ENCODE data around the gene ADAP2.
"Not testable (repeated sequence)": the region's sequence is repeated elsewhere in the genome, so short reads cannot be mapped to it uniquely, and the experiment has no call there.

ADAP2 gene

DNA sequence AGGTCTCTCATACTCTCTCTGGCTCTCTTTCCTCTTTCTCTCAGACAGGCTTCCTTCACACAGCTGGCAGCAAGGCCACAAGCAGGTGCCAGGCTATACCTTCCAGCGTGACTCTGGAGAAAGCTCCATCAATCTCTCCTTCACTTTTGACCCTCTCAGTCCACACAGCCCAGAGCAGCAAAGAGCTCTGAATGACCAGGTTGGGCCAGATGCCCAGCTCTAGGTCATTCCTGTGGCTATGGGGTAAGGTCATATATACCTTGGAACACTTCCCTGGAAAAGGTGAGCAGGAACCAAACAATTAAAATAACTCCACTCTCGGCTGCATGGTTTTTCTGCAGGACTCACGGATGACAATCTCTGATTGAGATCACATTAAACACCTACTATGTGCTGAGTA, 8.8 kb downstream of the ADAP2 start:
- no peak for DNase-seq

DNA sequence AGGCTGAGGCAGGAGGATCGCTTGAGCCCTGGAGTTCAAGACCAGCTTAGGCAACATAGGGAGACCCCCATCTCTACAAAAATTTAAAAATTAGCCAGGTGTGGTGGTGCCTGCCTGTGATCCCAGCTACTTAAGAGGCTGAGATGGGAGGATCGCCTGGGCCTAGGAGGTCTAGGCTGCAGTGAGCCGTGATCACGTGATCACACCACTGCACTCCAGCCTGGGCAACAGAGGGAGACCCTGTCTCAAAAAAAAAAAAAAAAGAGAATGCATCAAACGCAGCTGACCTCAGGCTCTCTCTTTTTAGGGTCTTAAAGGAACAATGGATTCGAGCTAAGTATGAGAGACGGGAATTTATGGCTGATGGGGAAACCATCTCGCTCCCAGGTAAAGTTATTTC, 9.8 kb downstream of the ADAP2 start:
- DNase-seq, result not testable (repeated sequence)

DNA sequence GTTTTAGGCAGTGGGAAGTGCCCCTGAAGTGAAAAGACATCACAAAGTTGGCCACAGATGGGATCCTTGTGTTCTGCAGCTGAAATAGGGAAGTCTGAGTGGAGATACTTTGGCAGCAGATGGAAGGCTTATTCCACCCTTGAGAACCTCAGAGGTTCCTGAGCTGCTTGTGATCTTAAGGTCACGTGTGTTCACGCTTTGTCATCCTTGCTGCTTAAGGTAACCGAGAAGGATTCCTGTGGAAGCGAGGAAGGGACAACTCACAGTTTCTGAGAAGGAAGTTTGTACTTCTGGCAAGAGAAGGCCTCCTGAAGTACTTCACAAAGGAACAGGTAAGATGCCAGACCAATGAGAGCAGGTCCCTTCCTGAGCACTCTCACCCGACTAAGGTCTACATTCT, 12.2 kb downstream of the ADAP2 start:
- no peak for DNase-seq

DNA sequence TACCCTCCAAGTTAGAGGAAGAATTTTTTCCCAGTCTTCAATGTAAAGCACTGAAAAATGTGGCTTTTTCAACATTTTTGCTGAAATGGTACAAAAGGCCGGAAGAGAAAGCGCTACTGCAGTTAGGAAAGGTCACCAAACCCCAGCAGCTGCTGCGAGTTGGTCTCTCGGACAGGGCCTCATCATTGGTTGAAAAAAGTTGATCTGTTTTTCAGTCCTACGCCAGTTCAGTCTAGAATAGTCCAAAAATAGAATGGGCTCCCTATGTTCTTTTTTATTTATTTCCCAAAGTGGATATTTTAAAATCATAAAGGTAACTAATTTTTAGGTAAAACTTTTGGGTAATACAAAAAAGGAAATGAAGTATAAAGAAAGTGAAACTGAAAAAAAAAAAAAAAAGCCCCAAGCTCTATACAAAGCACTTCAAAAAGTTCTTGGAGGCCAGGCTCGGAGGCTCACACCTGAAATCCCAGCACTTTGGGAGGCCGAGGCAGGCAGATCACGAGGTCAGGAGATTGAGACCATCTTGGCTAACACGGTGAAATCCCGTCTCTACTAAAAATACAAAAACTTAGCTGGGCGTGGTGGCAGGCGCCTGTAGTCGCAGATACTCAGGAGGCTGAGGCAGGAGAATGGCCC, 17.4 kb downstream of the ADAP2 start:
- no peak for DNase-seq

DNA sequence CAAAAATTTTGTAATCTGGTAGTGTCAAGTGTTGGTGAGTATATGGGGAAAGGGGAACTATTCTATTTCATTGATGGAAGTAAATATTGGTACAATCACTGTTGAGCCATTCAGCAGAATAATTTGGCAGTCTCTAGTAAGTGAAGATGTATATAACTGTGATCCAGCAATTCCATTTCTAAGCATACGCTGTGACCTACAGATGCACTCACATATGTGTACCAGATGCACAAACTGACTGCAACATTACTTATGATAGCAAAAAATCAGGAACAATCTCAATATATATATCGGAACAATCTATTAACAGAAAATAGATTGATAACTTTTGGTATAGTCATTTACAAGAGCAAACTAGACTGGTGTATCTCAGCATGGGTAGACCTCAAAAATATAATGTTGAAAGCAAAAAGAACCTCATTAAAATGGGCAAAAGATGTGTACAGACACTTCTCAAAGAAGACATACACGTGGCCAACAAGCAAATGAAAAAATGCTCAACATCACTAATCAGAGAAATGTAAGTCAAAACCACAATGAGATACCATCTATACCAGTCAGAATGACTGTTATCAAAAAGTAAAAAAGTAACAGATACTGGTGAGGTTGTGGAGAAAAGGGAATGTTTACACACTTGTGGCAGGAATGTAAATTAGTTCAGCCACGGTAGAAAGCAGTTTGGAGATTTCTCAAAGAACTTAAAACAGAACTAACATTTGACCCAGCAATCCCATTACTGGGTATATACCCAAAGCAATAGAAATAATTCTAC, 20.7 kb downstream of the ADAP2 start:
- no peak for DNase-seq

DNA sequence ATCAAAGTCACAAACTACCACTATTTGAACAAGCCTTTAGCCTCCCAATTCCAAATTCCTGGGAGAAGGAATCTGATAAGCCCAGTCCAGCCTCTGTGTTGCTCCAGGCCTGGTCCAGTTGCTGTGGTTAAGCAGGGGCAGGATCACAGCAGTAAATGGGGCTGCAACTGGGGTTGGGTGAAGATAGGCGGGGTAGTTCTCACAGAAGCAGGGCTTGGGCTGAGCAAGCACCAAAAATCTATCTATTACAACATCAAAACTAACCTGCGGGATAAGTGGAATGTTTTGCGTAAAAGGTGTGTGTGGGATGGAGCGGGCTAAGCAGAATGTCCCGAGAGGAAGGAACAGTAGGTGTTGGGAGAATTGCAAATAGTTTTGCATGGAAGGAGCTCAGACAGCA, 26.1 kb downstream of the ADAP2 start:
- DNase-seq, result no peak

DNA sequence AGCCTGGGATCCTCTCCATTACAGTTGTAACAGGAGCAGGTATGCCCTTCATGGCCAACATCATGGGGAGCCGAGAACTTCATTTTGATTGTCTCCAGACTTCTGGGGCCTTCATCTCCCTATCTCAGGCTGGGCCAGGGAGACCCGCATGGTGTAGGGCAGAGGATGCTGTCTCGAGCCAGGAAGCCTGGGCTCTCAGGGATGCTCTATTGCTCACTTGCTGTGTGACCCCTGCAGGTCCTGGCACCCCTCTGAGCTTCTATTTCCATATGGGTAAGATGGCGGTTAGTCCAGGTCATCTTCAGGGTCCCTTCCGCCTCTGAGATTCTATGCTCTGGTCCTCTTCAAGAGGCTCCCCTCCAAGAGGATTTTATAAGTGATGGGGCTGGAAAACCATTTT, 28.4 kb downstream of the ADAP2 start:
- no peak for DNase-seq

DNA sequence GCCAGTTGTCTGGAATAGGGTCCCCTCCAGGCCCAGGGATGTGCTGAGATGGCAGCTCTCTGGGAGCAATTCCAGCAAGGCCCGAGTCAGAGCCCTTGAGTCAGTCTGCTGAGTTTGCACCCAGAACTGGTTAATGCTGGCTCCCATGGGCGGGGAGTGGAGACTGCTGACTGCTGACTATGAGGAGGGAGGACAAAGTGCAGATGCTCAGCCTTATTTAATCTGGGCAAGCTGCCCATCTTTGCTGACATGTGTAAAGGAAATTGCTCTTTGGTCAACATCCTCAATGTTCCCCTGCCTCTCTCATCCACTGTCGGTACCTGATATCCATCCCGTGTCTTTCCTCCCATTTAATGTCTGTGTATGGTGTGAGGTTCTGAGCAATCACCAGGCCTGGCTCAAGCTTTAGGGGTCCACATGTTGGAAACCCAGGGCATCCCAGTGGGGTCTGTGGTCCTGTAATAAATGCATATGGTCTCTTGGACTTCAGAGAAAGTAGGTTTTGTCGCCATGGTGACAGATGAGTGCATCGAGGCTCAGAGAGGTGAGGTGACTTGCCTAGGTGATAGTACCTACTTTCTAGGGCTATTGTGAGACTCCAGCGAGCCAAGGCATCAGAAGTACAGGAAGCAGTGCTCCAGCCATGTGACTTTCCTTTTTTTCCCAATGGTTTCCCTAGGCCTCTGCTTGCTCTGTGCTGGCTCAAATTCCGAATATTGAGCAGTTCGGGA, 29.1 kb downstream of the ADAP2 start:
- DNase-seq, result no peak

DNA sequence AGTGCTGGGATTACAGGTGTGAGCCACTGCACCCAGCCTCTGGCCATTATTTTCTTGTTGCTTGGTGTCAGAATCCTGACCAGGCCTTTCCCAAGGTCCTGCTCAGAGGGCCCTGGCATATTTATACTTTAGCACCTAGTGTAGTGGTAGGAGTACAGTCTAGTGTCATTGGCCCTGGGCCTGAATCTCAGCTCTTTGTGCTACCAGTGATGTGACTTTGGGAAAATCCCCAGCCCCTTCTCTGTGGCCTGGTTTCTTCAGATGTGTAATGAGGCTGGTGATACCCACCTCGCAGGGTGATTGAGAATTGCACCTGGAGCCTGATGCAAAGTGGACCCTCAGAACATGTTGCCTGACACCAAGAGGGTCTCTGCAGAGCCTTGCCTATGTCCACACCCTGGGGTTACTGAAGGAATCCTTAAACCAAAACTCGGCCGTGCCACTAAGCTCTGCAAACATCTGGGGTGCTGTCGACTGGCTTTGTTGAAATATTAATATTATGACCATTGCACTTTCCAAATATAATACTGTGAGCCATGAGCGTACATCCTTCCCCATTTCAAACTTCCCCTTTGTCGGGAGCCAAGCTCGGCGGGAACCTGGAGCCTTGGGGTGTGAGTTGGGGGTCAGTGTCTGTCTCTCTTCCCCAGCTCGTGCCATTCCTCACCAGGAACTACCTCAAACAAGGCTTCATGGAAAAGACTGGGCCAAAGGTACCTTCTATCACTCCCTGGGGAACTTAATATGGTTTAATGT, 31.1 kb downstream of the ADAP2 start:
- no peak for DNase-seq

DNA sequence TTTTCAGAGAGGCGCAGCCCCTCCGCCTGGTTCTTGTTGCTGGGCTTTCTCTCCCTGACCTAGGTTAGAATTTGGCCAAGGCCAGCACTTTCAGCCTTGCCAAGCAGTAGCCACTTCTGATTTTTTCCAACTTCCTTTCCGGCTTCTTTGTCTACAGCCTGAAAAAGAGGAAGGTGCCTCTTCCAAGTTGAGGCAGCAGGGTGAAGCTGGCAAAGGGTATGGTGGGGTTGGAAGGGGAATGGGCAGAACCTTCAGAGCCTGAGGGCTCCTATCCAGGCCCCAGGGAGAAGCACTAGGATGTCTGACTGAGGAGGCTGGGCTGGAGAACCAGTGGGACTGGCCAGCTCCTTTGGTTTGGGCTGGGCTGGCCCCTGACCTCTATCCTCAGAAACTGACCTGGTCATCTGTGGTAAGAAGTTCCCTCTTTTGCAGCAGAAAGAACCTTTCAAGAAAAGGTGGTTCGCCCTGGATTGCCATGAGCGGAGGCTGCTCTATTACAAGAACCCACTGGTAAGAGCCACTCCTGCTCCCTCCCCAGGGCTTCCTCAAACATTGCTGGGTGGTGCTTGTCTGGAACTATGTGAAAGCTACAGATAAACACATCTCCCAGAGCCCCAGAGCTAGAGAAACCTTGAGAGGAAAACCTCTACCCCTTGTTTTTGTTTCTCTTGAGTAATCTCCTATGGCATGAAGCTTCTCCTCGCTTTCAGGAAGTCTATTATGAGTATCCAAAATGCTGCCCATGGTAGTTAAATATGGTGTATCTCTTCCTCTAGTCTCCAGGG, 32.5 kb downstream of the ADAP2 start:
- DNase-seq, result no peak

DNA sequence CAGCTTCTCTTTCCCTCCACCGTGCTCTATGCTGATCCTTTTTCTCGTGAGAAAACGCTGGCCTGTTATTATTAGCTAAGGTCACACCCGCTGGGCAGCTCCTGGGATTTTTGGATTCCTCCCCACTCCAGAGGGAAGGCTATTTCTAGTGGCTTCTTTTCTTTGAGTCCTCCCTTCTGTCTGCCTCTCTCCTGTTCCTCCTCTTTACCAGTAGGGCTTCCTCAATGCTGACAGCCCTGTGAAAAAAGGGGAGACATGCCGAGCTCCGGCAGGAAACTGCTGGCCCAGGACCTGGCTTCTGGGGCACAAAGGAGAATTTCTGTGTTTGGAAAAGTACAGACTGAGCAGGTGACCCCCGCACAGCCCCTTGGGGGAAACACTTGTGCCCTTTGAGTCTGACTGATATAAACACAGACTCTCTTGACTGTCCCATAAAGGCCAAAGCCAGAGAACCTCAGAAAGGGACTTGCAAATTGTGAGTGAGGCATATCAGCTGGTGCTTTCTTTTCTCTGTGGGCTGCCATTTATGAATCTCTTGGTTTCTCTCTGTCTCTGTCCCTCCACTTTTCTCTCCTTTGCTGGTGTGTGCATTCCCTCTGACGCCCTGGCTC, 35.1 kb downstream of the ADAP2 start:
- no peak for DNase-seq

DNA sequence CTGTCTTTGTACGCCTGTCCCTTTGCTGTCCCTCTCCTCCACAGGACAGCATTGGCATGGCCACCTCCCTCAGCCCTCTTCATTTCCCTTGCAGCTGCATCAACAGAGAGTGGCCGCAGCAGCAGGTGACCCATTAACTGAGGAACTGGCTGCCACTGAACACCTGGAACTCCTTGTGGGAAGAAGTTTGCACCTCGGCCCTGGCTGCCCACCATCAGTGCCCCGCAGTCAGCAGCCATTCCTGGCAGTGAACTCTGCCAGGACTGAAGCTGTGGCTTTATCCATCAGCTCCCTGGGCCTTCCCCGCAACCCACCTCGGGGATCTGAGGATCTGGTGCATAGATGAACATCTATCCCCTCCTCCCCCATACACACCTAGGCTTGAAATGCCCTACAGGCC, 36.0 kb downstream of the ADAP2 start:
- DNase-seq, result no peak

DNA sequence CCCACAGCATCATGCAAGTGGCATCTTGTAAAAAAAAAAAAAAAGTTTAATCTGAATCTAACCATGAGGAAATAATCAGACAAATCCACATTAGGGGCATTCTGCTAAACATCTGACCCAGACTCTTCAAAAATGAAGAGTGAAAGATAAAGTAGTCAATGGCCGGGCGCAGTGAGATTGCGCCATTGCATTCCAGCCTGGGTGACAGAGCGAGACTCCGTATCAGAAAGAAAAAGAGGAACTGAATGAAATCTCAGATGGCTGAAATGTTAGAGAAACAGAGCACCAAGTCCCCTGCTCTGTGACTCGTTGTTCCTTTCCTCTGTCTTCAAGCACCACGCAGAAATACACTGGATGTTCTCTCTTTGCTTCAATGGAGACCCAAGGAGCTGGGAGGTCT, 36.4 kb downstream of the ADAP2 start:
- no peak for DNase-seq

DNA sequence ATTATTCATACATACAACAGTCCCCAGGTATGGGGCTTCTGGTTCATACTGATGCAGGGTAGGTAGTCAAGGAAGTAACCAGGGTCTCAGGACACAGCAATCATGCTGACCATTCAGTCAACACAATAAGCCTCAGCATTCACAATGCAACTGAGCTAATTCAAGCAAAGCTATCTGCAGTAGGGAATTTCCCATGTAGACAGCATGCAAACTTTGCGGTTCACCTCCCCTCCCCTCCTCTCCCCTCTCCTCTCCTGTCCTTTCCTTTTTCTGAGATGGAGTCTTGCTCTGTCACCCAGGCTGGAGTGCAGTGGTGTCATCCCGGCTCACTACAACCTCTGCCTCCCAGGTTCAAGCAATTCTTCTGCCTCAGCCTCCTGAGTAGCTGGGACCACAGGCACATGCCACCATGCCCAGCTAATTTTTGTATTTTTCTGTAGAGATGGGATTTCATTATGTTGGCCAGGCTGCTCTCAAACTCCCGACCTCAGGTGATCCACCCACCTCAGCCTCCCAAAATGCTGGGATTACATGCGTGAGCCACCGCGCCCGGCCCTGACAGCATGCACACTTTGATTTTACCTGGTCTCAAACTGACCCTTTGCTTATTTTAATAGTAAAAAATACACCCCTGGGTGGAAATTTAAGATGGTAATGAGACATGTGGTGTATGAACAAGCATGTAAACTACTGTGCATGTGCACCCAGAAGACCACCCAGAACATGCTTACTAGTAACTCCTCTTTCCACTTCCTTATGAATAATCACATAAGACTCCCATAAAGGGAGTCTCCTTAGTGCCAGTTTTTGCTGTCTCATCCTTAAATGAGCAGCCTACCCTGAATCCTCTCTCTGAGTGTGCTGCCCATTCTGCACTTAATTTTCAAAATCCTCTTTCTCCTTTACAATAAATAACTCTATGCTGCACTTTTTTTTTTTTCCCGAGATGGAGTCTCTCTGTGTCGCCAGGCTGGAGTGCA, 39.8 kb downstream of the ADAP2 start:
- no peak for DNase-seq

DNA sequence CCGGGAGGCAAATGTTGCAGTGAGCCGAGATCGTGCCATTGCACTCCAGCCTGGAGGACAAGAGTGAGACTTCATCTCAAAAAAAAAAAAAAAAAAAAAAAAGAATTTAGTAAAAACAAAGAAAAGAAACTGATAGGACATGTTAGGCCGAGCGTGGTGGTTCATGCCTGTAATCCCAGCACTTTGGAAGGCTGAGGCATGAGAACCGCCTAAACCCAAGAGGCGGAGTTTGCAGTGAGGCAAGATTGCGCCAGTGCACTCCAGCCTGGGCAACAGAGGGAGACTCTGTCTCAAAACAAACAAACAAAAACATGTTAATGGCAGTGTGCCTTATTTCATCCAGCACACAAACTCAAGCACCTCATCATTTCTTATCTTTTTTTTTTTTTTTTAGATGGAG, 42.6 kb downstream of the ADAP2 start:
- not testable (repeated sequence) for DNase-seq

DNA sequence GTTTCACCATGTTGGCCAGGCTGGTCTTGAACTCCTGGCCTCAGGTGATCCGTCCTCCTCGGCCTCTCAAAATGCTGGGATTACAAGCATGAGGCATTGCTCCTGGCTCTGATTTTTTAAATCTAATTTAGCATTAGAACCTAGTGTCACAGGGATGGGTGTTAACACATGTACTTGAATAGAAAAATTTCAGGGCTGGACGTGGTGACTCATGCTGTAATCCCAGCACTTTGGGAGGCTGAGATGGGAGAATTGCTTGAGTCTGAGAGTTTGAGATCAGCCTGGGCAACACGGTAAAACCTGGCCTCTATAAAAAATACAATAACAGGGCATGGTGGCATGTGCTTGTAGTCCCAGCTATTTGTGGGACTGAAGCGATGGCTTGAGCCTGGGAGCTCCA, 43.1 kb downstream of the ADAP2 start:
- DNase-seq, result no peak

DNA sequence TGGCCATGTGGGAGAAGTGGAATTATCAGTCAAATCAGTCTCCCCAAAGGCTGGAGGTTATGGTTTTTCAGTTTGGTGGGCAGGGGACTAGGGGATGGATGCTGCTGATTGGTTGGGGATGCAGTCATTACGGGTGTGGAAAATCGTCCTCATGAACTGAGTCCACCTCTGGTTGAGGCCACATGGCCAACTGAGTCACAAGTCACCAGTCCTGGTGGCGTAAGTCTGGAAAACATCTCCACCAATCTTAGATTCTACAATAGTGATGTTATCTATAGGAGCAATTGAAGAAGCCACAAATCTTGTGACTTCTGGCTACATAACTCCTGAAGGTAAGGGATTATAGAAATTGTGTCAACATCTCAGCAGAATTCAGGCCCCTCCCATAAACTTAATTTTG, 43.9 kb downstream of the ADAP2 start:
- DNase-seq, result no peak

DNA sequence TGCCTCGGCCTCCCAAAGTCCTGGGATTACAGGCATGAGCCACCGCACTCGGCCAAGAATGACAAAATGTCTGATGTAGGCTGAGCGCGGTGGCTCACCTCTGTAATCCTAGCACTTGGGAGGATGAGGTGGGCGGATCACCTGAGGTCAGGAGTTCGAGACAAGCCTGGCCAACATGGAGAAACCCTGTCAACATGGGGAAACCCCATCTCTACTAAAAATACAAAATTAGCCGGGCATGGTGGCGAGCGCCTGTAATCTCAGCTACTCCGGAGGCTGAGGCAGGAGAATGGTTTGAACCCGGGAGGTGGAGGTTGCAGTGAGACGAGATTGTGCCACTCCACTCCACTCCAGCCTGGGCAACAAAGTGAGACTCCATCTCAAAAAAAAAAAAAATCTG, 46.2 kb downstream of the ADAP2 start:
- DNase-seq, result not testable (repeated sequence)

DNA sequence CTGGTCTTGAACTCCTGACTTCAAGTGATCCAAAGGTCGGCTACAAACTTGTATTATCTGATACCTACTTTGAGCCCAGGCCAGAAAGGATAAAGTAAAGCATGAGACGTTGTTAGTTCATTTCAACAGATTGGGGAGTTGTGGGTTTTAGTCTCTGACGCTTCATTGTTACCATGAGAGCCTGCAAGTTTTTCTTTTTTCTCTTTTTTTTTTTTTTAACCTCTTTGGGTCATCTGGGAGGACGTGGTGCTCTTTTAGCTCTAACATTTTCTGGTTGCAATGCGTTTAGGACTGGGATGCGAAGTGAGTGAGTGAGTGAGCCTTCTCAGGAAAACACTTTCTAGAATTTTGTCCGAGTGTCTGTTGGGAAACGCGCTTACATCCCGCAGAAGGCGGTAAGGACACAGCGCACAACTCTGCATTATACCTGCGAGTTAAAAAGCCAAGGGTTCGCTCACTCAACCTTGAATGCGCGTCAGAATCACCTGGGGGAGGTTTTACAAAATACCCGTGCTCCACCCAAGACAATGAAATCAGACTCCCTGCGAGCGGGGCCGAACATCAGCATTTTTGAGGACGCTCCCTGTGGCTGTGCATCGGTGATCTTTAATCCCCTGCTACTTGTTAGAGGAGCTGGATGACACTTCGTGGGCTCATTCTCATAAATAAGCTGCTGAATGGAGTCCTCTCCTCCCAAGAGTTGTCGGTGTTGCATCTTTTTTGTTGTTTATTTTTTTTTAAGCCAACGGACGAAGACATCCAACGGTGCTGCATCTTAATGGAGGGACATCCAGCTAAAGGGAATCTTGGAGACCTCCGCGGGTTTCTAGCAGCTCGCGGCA, 48.5 kb downstream of the ADAP2 start:
- no peak for DNase-seq
